ENCODE measurements around the gene TSHZ2.

DNA sequence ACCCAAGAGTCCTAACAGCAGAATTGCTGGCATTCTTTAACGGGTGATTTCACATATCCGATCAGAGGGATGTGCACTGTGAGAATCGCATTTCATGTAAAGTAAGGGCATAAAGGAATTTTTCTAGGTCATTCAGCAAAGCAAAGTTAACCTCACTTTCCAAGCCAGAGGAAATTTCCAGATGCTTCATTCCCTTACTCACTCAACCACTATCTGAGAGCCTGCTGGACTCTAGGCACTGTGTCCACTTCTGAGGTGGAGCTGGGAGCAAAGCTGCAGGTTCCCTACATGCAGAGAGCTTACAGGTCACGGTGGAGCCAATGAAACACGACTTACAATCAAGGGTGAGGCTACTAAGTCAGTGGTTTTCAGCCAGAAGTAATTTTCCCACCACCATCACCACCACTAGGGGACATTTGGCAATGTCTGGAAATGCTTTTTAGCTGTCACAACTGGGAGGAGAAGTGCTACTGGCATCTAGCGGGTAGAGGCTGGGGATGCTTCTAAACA lies 34.5 kb upstream of the TSHZ2 start:
- TF ChIP-seq CTCF (IDR thresholded peaks at IDR 0.05): no peak
- TF ChIP-seq POLR2A (IDR thresholded peaks at IDR 0.05): no peak
